Measurements from ENCODE around the gene BAIAP2L2.
"Not testable (repeated sequence)": the region's sequence is repeated elsewhere in the genome, so short reads cannot be mapped to it uniquely, and the experiment has no call there.

Gene BAIAP2L2

DNA sequence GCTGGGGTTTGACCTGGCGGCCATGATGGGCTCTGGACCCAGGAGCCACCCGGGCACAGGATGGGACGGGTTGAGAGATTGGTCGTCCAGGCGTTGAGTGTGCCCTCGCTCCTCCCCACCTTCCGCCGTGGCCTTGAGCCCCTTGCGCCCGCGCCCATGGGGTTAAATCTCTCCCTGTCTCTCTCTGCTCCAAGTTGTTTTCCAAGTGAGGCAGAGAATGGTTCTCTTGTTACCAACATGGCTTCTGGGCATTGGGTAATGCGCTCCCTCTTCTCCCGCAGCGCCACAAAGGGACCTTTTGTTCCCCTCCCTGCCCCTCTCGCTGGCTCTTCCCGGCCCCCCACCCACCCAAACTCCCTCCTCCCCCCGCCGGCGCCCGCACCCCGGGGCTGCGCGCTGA lies 72.1 kb downstream of the BAIAP2L2 start:
- TF ChIP-seq TCF4 (CRISPR knock-in tag; IDR thresholded peaks at IDR 0.05; ENCODE audit: borderline replicate concordance) = no peak
- TF ChIP-seq ESRRG (CRISPR knock-in tag; IDR thresholded peaks at IDR 0.05) = no peak
- TF ChIP-seq, protein P1, sequence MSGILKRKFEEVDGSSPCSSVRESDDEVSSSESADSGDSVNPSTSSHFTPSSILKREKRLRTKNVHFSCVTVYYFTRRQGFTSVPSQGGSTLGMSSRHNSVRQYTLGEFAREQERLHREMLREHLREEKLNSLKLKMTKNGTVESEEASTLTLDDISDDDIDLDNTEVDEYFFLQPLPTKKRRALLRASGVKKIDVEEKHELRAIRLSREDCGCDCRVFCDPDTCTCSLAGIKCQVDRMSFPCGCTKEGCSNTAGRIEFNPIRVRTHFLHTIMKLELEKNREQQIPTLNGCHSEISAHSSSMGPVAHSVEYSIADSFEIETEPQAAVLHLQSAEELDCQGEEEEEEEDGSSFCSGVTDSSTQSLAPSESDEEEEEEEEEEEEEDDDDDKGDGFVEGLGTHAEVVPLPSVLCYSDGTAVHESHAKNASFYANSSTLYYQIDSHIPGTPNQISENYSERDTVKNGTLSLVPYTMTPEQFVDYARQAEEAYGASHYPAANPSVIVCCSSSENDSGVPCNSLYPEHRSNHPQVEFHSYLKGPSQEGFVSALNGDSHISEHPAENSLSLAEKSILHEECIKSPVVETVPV (CRISPR knock-in tag; IDR thresholded peaks at IDR 0.05) = no peak
- TF ChIP-seq PPARA (CRISPR knock-in tag; IDR thresholded peaks at IDR 0.05; ENCODE audit: borderline replicate concordance) = no peak
- no peak for TF ChIP-seq ZFP30 (CRISPR knock-in tag; IDR thresholded peaks at IDR 0.05)
- no peak for TF ChIP-seq ZNF565 (CRISPR knock-in tag; conservative IDR thresholded peaks at IDR 0.05; ENCODE audit: low read depth)
- TF ChIP-seq, protein P2, sequence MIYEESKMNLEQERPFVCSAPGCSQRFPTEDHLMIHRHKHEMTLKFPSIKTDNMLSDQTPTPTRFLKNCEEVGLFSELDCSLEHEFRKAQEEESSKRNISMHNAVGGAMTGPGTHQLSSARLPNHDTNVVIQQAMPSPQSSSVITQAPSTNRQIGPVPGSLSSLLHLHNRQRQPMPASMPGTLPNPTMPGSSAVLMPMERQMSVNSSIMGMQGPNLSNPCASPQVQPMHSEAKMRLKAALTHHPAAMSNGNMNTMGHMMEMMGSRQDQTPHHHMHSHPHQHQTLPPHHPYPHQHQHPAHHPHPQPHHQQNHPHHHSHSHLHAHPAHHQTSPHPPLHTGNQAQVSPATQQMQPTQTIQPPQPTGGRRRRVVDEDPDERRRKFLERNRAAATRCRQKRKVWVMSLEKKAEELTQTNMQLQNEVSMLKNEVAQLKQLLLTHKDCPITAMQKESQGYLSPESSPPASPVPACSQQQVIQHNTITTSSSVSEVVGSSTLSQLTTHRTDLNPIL (CRISPR knock-in tag; IDR thresholded peaks at IDR 0.05; ENCODE audit: low read depth) = no peak
- no peak for TF ChIP-seq ZNF8 (CRISPR knock-in tag; IDR thresholded peaks at IDR 0.05)
- TF ChIP-seq SNAI2 (CRISPR knock-in tag; IDR thresholded peaks at IDR 0.05) = no peak
- no peak for TF ChIP-seq RARB (CRISPR knock-in tag; IDR thresholded peaks at IDR 0.05)
- TF ChIP-seq, protein P3, sequence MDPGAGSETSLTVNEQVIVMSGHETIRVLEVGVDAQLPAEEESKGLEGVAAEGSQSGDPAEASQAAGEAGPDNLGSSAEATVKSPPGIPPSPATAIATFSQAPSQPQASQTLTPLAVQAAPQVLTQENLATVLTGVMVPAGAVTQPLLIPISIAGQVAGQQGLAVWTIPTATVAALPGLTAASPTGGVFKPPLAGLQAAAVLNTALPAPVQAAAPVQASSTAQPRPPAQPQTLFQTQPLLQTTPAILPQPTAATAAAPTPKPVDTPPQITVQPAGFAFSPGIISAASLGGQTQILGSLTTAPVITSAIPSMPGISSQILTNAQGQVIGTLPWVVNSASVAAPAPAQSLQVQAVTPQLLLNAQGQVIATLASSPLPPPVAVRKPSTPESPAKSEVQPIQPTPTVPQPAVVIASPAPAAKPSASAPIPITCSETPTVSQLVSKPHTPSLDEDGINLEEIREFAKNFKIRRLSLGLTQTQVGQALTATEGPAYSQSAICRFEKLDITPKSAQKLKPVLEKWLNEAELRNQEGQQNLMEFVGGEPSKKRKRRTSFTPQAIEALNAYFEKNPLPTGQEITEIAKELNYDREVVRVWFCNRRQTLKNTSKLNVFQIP (CRISPR knock-in tag; IDR thresholded peaks at IDR 0.05; ENCODE audit: borderline replicate concordance, low read depth) = no peak
- TF ChIP-seq BACH2 (CRISPR knock-in tag; IDR thresholded peaks at IDR 0.05; ENCODE audit: borderline replicate concordance) = no peak
- TF ChIP-seq OSR1 (CRISPR knock-in tag; IDR thresholded peaks at IDR 0.05) = no peak
- TF ChIP-seq GLIS3 (CRISPR knock-in tag; IDR thresholded peaks at IDR 0.05) = no peak
- TF ChIP-seq ARNTL (CRISPR knock-in tag; IDR thresholded peaks at IDR 0.05; ENCODE audit: borderline replicate concordance, low read depth) = no peak
- TF ChIP-seq ISL1 (CRISPR knock-in tag; IDR thresholded peaks at IDR 0.05) = no peak
- no peak for TF ChIP-seq ZC3H10 (CRISPR knock-in tag; IDR thresholded peaks at IDR 0.05)
- TF ChIP-seq, protein P4, sequence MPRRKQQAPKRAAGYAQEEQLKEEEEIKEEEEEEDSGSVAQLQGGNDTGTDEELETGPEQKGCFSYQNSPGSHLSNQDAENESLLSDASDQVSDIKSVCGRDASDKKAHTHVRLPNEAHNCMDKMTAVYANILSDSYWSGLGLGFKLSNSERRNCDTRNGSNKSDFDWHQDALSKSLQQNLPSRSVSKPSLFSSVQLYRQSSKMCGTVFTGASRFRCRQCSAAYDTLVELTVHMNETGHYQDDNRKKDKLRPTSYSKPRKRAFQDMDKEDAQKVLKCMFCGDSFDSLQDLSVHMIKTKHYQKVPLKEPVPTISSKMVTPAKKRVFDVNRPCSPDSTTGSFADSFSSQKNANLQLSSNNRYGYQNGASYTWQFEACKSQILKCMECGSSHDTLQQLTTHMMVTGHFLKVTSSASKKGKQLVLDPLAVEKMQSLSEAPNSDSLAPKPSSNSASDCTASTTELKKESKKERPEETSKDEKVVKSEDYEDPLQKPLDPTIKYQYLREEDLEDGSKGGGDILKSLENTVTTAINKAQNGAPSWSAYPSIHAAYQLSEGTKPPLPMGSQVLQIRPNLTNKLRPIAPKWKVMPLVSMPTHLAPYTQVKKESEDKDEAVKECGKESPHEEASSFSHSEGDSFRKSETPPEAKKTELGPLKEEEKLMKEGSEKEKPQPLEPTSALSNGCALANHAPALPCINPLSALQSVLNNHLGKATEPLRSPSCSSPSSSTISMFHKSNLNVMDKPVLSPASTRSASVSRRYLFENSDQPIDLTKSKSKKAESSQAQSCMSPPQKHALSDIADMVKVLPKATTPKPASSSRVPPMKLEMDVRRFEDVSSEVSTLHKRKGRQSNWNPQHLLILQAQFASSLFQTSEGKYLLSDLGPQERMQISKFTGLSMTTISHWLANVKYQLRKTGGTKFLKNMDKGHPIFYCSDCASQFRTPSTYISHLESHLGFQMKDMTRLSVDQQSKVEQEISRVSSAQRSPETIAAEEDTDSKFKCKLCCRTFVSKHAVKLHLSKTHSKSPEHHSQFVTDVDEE (CRISPR knock-in tag; IDR thresholded peaks at IDR 0.05) = no peak
- ATAC-seq = no peak

DNA sequence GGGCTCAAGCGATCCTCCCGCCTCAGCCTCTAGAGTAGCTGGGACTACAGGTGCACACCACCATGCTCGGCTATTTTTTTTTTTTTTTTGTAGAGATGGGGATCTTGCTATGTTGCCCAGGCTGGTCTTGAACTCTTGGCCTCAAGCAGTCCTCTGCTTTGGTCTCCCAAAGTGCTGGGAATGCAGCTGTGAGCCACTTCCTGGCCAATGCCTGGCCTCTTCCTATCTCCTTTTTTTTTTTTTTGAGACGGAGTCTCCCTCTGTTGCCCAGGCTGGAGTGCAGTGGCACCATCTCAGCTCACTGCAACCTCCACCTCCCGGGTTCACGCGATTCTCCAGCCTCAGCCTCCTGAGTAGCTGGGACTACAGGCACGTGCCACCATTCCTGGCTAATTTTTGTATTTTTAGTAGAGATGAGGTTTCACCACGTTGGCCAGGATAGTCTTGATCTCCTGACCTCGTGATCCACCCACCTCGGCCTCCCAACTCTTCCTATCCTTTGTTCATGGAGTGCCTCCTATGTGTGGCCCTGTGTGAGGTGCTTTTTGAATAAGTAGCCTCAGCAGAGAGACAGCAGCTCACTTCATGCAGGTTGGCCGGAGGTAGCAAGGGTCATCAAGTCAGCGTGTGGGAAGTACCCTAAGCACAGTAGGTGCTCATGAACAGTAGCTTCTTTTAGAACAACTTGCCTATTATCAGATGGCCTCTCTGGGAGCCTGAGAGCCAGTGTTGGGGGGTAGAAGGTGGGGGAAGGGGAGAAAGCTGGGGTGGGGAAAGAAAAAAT lies 72.9 kb downstream of the BAIAP2L2 start:
- ATAC-seq = not testable (repeated sequence)

DNA sequence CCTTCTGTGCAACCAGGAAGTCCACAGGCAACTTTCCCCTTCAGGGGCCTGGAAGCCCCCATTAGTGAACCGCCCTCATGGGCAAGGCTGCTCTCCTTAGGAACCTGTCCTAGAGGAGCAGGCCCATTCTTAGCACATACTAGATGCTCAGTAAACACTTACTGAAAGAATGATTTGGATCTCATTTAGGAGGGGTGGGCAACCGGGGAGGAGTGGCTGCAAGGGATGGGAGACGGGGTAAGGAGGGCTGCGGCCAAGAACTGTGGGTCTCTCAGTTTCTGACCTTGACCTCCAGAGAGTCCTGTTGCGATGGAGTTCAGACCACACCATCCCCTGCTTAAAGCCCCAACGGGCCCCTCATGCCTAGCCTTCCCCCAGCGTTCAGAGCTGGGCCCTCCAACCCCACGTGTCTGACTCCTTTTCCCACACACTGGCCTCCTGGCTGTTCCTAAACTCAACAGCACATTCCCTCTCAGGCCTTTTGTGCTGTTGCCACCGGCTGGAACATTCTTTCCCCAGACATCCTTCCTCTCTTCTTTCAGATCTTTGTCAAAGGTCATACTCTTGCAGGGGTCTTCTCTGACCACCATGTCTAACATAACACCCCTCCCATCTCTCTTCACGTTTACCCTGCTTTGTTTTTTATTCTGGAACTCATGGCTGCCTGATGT lies 74.0 kb downstream of the BAIAP2L2 start:
- no peak for ATAC-seq
- TF ChIP-seq ARNTL (CRISPR knock-in tag; IDR thresholded peaks at IDR 0.05; ENCODE audit: borderline replicate concordance, low read depth) = no peak
- no peak for TF ChIP-seq CSDC2 (CRISPR knock-in tag; IDR thresholded peaks at IDR 0.05)
- TF ChIP-seq ZNF8 (CRISPR knock-in tag; IDR thresholded peaks at IDR 0.05) = no peak
- TF ChIP-seq, protein P2 (CRISPR knock-in tag; IDR thresholded peaks at IDR 0.05; ENCODE audit: low read depth) = no peak
- TF ChIP-seq ZFP3 (CRISPR knock-in tag; IDR thresholded peaks at IDR 0.05) = no peak
- TF ChIP-seq ESRRG (CRISPR knock-in tag; IDR thresholded peaks at IDR 0.05) = no peak
- TF ChIP-seq, protein P5, sequence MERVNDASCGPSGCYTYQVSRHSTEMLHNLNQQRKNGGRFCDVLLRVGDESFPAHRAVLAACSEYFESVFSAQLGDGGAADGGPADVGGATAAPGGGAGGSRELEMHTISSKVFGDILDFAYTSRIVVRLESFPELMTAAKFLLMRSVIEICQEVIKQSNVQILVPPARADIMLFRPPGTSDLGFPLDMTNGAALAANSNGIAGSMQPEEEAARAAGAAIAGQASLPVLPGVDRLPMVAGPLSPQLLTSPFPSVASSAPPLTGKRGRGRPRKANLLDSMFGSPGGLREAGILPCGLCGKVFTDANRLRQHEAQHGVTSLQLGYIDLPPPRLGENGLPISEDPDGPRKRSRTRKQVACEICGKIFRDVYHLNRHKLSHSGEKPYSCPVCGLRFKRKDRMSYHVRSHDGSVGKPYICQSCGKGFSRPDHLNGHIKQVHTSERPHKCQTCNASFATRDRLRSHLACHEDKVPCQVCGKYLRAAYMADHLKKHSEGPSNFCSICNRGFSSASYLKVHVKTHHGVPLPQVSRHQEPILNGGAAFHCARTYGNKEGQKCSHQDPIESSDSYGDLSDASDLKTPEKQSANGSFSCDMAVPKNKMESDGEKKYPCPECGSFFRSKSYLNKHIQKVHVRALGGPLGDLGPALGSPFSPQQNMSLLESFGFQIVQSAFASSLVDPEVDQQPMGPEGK (CRISPR knock-in tag; IDR thresholded peaks at IDR 0.05; ENCODE audit: borderline replicate concordance) = no peak
- no peak for TF ChIP-seq OSR1 (CRISPR knock-in tag; IDR thresholded peaks at IDR 0.05)
- TF ChIP-seq TOX (CRISPR knock-in tag; IDR thresholded peaks at IDR 0.05; ENCODE audit: borderline replicate concordance) = no peak
- TF ChIP-seq TCF4 (CRISPR knock-in tag; IDR thresholded peaks at IDR 0.05; ENCODE audit: borderline replicate concordance) = no peak
- TF ChIP-seq, protein P4 (CRISPR knock-in tag; IDR thresholded peaks at IDR 0.05) = no peak

All from SK-N-SH treated with all-trans-retinoic acid at 6 μM for 48 hours (cell line).